Heart right ventricle (tissue), 16 donors: ENCODE results near the gene CD2BP2. TPM values are rescaled to one million over a fixed set of nuclear protein-coding genes. Genes with fewer than 3 reads are reported as not detected.

Source experiments
- ATAC-seq, 8 donors: fragments of 200-7000 bp; cut with Tn5 transposase; one replicate each; pipeline ENCODE4 v1.9.1; 2020; ENCODE audit warnings: mild to moderate bottlenecking in 8 of 8, moderate library complexity in 8 of 8, moderate number of reproducible peaks in 1 of 8
- DNase-seq, 2 donors: peaks; one replicate each; pipeline ENCODE4 v3.0.0-alpha.2; 2020
- H3K27ac ChIP-seq, 10 donors: fragments of 200-600 bp; sonication (generic) in 2 of 10; one replicate each; pipeline versions ENCODE4 v1.5.0 to v1.8.0; 2020 to 2022; ENCODE audit warnings: mild to moderate bottlenecking in 3 of 10
- H3K27me3 ChIP-seq, 7 donors: fragments of 200-600 bp; one replicate each; pipeline ENCODE4 v1.8.0; 2021 to 2022; ENCODE audit warnings: mild to moderate bottlenecking in 2 of 7
- H3K36me3 ChIP-seq, 9 donors: fragments of 200-600 bp; sonication (generic) in 1 of 9; one replicate each; pipeline versions ENCODE4 v1.5.0 to v1.8.0; 2020 to 2022; ENCODE audit warnings: mild to moderate bottlenecking in 2 of 9
- H3K4me1 ChIP-seq, 9 donors: fragments of 200-600 bp; sonication (generic) in 1 of 9; one replicate each; pipeline versions ENCODE4 v1.5.0 to v1.8.0; 2020 to 2022; ENCODE audit warnings: mild to moderate bottlenecking in 4 of 9
- H3K4me3 ChIP-seq, 10 donors: fragments of 200-600 bp; sonication (generic) in 2 of 10; one replicate each; pipeline versions ENCODE4 v1.5.0 to v1.8.0; 2020 to 2022; ENCODE audit warnings: mild to moderate bottlenecking in 7 of 10, moderate library complexity in 2 of 10
- H3K9me3 ChIP-seq, 11 donors: fragments of 200-600 bp in 10 of 11; sonication (generic) in 2 of 11; one replicate each; pipeline versions ENCODE4 v1.5.0 to v1.8.0; 2013 to 2022; ENCODE audit warnings: mild to moderate bottlenecking in 2 of 11, control low read depth in 1 of 11, moderate library complexity in 1 of 11
- CTCF ChIP-seq, 9 donors: fragments of 200-600 bp; sonication (generic) in 2 of 9; IDR thresholded peaks; one replicate each; pipeline versions ENCODE4 v1.5.0 to v1.8.0; 2021 to 2022; ENCODE audit warnings: antibody characterized with exemption in 9 of 9, mild to moderate bottlenecking in 5 of 9, moderate library complexity in 1 of 9
- WGBS, 2 donors: extraction: QIAGEN DNeasy Blood & Tissue Kit; methylation state at CpG; one replicate each; pipeline ENCODE4 v1.1.7; 2013; ENCODE audit warnings: inconsistent platforms in 1 of 2; 5-methylcytosine and 5-hydroxymethylcytosine counted together
- intact Hi-C, 10 donors: fragments of 100-400 bp; cut with DNase I; formaldehyde crosslinking; loops; one replicate each; pipeline versions ENCODE4 v1.11.1 to v1.14.2; 2022
- polyA plus RNA-seq, 2 donors: library from polyadenylated mRNA; stranded (reverse); fragments of 200-250 nt; gene quantifications; one replicate each; pipeline ENCODE4 v1.2.3, GENCODE V29; 2013
- total RNA-seq, 10 donors: library from RNA; stranded (reverse); fragmentation: NEBNext Ultra II Directional in 3 of 10; extraction: Animal tissue kit (Norgen Biotek cat#: 25700) in 3 of 10; gene quantifications; one replicate each; pipeline versions ENCODE4 v1.2.1 to v1.2.4, GENCODE V29; 2021 to 2023
- donor health status: Arrhythmogenic right ventricular cardiomyopathy.
- donor health status: ischemic (EF 13 %, LVEDD 7.1; RV severe dilation, severe dysfunction).
- donor health status: healthy with polysubstance abuse.
- donor health status: DM: no; HTN: yes; CAD: no.
- donor health status: DM: no; HTN: no; CAD: no.
- donor health status: ischemic (EF 25% LVEDD 6.9; RV normal size, moderate dysfunction).
- donor health status: ischemic (EF 25% LVEDD 5.7; RV mildly dilated, moderate dysfunction).
- donor health status: healthy.
- donor health status: DM: yes; HTN: yes; CAD: no.
- donor health status: Ischemic cardiomyopathy.
- donor health status: ischemic (EF 35%, LVEDD 5.7; RV mildly dilated, moderate dysfunction).
- donor health status: nonischemic (EF 11% LVEDD 7.7; RV severe dilation, severe dysfunction).
- donor health status: DM: yes; HTN: yes; CAD: no.
- donor health status: PGD.
- donor health status: ischemic (EF 29% LVEDD 5.4; RV normal size, mild dysfunction).
- donor health status: nonischemic (EF 23%, LVEDD 6.1; RV moderate dilation, normal function).

Gene CD2BP2
- total and polyA plus RNA-seq, 12 donors = 19.9 to 48.8 (median 38.8) TPM

DNA sequence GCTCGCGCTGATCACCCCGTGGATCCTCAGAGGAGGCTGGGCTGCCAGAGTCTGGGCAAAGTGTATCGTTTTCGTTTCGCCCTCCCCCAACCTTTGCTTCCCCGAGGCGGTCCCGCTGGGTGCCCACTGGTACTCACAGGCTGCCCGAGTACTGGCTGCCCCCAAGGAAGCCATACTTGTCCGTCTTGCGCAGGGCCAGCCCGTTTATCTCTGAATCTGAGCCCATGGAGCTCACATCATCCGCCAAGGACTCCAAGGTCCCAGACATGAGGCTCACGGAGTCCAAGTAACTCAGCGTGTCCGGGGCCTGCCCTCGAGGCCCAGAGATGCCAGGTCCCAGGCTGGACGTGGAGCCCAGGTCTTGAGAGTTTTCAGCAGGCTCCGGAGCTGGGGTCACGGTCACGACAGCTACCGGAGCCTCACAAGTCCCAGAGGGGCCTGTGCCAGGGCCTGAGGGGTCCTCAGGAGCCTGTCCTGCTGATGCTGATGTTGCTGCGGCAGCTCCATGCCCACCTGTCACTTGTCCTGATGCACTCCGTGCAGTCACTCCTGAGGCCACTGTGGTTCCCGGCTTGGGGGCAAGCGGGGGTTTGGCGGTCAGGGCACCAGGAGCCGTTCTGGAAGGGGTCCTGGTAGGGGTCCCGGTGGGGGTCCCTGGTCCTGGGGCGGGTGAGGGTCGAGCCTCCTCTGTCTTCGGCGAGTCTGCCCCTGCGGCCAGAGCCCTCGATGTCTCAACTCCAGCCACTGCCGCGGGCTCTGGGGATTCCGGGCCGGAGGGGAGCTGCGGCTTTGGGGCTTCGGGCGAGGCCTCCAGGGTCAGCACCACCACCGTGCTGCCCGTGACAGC, 14.2 kb upstream of the CD2BP2 start:
- peaks cover 15 to 66% (median 48%) of the 10 kb centered on the region in 9 donors for H3K4me1 ChIP-seq
- WGBS, 2 donors = 0 to 1% methylated on average over 45 of the region's 45 CpGs

DNA sequence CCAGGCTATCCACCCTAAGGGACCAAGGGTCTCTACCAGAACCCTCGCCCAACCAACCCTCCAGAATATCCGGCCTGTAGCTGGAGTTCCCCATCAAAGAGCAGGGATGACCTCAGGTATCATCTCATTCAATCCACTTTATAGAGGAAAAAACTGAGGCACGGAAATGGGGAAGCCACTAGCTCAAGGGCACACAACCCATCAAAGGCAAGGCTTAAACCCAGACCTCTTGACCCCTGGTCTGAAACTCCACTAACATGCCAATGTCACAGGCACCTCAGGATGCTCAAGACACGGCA, 13.6 kb upstream of the CD2BP2 start:
- no peak for DNase-seq
- Histone ChIP-seq H3K4me3 (peak overlapping the region; percentile 67 to 97 (median 90)), H3K36me3 (peaks cover 0 to 32% (median under 1%) of the 10 kb centered on the region in 9 donors), H3K27me3 (no peaks in the 10 kb centered on the region), H3K4me1 (peaks cover 15 to 67% (median 48%) of the 10 kb centered on the region in 9 donors), H3K9me3 (no peaks in the 10 kb centered on the region), H3K27ac (peak overlapping the region in 8 of 10 donors; percentile 21 to 92 (median 86))
- WGBS, 2 donors = 6 to 14% methylated on average over 4 of the region's 4 CpGs
- intact Hi-C loops = loop anchor here in 2 of 10 donors (5.0 kb wide), 2 partner anchors 39 to 41 kb away; partner anchors contain the start of gene ZNF771 (in 1 of the 2)
- no peak for ATAC-seq
- TF ChIP-seq CTCF (IDR thresholded peaks at IDR 0.05) = no peak

More for the DNA sequence above, 14.2 kb upstream of the CD2BP2 start:
- DNase-seq = no peak
- no peak for ATAC-seq
- Histone ChIP-seq H3K4me3 (peak overlapping the region; percentile 67 to 97 (median 90)), H3K9me3 (no peaks in the 10 kb centered on the region), H3K27me3 (no peaks in the 10 kb centered on the region), H3K36me3 (peaks cover 0 to 27% (median 0%) of the 10 kb centered on the region in 9 donors), H3K27ac (peak overlapping the region; percentile 52 to 95 (median 86))
- no peak for TF ChIP-seq CTCF (IDR thresholded peaks at IDR 0.05)
- intact Hi-C loops = loop anchor here in 2 of 10 donors (5.0 kb wide), 2 partner anchors 38 to 42 kb away; partner anchors contain the start of gene ZNF771 (in 1 of the 2)

GRCh38 chr16:30368122-30368791, 13.1 kb upstream of the CD2BP2 start:
- WGBS, 2 donors = 2% methylated on average over 8 of the region's 8 CpGs
- H3K27me3 ChIP-seq = no peaks in the 10 kb centered on the region
- intact Hi-C loops = loop anchor here in 2 of 10 donors (5.0 kb wide), 2 partner anchors 39 to 41 kb away; partner anchors contain the start of gene ZNF771 (in 1 of the 2)
- no peaks in the 10 kb centered on the region for H3K9me3 ChIP-seq
- TF ChIP-seq CTCF (IDR thresholded peaks at IDR 0.05) = no peak
- DNase-seq (no peak), ATAC-seq (no peak)
- peak overlapping the region; percentile 67 to 97 (median 90) for H3K4me3 ChIP-seq
- peaks cover 15 to 67% (median 48%) of the 10 kb centered on the region in 9 donors for H3K4me1 ChIP-seq
- peaks cover 0 to 37% (median 6%) of the 10 kb centered on the region in 9 donors for H3K36me3 ChIP-seq
- H3K27ac ChIP-seq = peak overlapping the region in 8 of 10 donors; percentile 15 to 92 (median 85)

- Histone ChIP-seq H3K4me1 (peaks cover 15 to 67% (median 48%) of the 10 kb centered on the region in 9 donors), H3K27ac (peak overlapping the region in 7 of 10 donors; percentile 14 to 92 (median 84)), H3K27me3 (no peaks in the 10 kb centered on the region), H3K9me3 (no peaks in the 10 kb centered on the region), H3K4me3 (peak overlapping the region in 9 of 10 donors; percentile 67 to 97 (median 92)), H3K36me3 (peaks cover 0 to 45% (median 6%) of the 10 kb centered on the region in 9 donors)
- TF ChIP-seq CTCF (IDR thresholded peaks at IDR 0.05) = no peak
- ATAC-seq (no peak), DNase-seq (no peak)
- intact Hi-C loops = loop anchor here in 2 of 10 donors (5.0 kb wide), 2 partner anchors 40 kb away; partner anchors contain the start of gene ZNF771 (in 1 of the 2)
- 60% methylated on average over 10 of the region's 10 CpGs for WGBS, 2 donors
Observed at GRCh38 chr16:30367349-30368009, 12.4 kb upstream of the CD2BP2 start.
